Measurements from ENCODE around the gene TEAD1. TPM values are rescaled to one million over a fixed set of nuclear protein-coding genes. Genes with fewer than 3 reads are reported as not detected.

TEAD1 gene
- total RNA-seq, 4 donors from 2014 or later = 127 to 165 (median 140) TPM

GRCh38 chr11:12685229-12685628 is 11.0 kb downstream of the TEAD1 start:
- WGBS, 2 donors = 69 to 75% methylated on average over 3 of the region's 3 CpGs
- Histone ChIP-seq H3K27ac (peak overlapping the region in 2 of 4 donors; percentile 51 to 100), H3K4me1 (peaks cover 0 to 100% (median 56%) of the 10 kb centered on the region in 4 donors), H3K36me3 (no peaks in the 10 kb centered on the region), H3K9me3 (no peaks in the 10 kb centered on the region), H3K27me3 (no peaks in the 10 kb centered on the region), H3K4me3 (no peak overlapping the region)
- no peak for TF ChIP-seq POLR2A (IDR thresholded peaks at IDR 0.05)
- TF ChIP-seq EP300 (IDR thresholded peaks at IDR 0.05) = no peak
- TF ChIP-seq, protein P1, sequence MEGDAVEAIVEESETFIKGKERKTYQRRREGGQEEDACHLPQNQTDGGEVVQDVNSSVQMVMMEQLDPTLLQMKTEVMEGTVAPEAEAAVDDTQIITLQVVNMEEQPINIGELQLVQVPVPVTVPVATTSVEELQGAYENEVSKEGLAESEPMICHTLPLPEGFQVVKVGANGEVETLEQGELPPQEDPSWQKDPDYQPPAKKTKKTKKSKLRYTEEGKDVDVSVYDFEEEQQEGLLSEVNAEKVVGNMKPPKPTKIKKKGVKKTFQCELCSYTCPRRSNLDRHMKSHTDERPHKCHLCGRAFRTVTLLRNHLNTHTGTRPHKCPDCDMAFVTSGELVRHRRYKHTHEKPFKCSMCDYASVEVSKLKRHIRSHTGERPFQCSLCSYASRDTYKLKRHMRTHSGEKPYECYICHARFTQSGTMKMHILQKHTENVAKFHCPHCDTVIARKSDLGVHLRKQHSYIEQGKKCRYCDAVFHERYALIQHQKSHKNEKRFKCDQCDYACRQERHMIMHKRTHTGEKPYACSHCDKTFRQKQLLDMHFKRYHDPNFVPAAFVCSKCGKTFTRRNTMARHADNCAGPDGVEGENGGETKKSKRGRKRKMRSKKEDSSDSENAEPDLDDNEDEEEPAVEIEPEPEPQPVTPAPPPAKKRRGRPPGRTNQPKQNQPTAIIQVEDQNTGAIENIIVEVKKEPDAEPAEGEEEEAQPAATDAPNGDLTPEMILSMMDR (IDR thresholded peaks at IDR 0.05) = no peak
- DNase-seq (ENCODE audit: low spot score in 2 of 2) = no peak

- H3K36me3 ChIP-seq = no peaks in the 10 kb centered on the region
- no peak overlapping the region for H3K4me3 ChIP-seq
- 91 to 93% methylated on average over 2 of the region's 2 CpGs for WGBS, 2 donors
- TF ChIP-seq POLR2A (IDR thresholded peaks at IDR 0.05) (no peak), EP300 (IDR thresholded peaks at IDR 0.05) (no peak)
- TF ChIP-seq, protein P1 (IDR thresholded peaks at IDR 0.05) = no peak
- no peak for DNase-seq (ENCODE audit: low spot score in 2 of 2)
- H3K4me1 ChIP-seq = peaks cover 0 to 100% (median 62%) of the 10 kb centered on the region in 4 donors
- H3K9me3 ChIP-seq = no peaks in the 10 kb centered on the region
- no peaks in the 10 kb centered on the region for H3K27me3 ChIP-seq
- peak overlapping the region in 2 of 4 donors; percentile 62 to 100 for H3K27ac ChIP-seq
Measured at GRCh38 chr11:12686246-12687060, 12.2 kb downstream of the TEAD1 start.

- TF ChIP-seq POLR2A (IDR thresholded peaks at IDR 0.05) = no peak
- TF ChIP-seq, protein P1 (IDR thresholded peaks at IDR 0.05) = no peak
- TF ChIP-seq EP300 (IDR thresholded peaks at IDR 0.05) = no peak
- DNase-seq (ENCODE audit: low spot score in 2 of 2) = no peak
- no peak overlapping the region for H3K4me3 ChIP-seq
- H3K27ac ChIP-seq = peak overlapping the region in 2 of 4 donors; percentile 8 to 62
- H3K36me3 ChIP-seq = no peaks in the 10 kb centered on the region
- no peaks in the 10 kb centered on the region for H3K9me3 ChIP-seq
- H3K4me1 ChIP-seq = peaks cover 0 to 100% (median 64%) of the 10 kb centered on the region in 4 donors
- no peaks in the 10 kb centered on the region for H3K27me3 ChIP-seq
- WGBS, 2 donors = 50 to 67% methylated on average over 1 of the region's 1 CpG
Measured at GRCh38 chr11:12687216-12687623, 13.0 kb downstream of the TEAD1 start.

GRCh38 chr11:12687740-12688139 is 13.5 kb downstream of the TEAD1 start:
- H3K4me1 ChIP-seq = peaks cover 0 to 100% (median 67%) of the 10 kb centered on the region in 4 donors
- WGBS, 2 donors = 36 to 63% methylated on average over 3 of the region's 3 CpGs
- no peak for DNase-seq (ENCODE audit: low spot score in 2 of 2)
- no peak overlapping the region for H3K4me3 ChIP-seq
- peak overlapping the region in 2 of 4 donors; percentile 26 to 52 for H3K27ac ChIP-seq
- H3K36me3 ChIP-seq = no peaks in the 10 kb centered on the region
- TF ChIP-seq, protein P1 (IDR thresholded peaks at IDR 0.05) = no peak
- TF ChIP-seq EP300 (IDR thresholded peaks at IDR 0.05) (no peak), POLR2A (IDR thresholded peaks at IDR 0.05) (no peak)
- H3K27me3 ChIP-seq = no peaks in the 10 kb centered on the region
- no peaks in the 10 kb centered on the region for H3K9me3 ChIP-seq

DNA sequence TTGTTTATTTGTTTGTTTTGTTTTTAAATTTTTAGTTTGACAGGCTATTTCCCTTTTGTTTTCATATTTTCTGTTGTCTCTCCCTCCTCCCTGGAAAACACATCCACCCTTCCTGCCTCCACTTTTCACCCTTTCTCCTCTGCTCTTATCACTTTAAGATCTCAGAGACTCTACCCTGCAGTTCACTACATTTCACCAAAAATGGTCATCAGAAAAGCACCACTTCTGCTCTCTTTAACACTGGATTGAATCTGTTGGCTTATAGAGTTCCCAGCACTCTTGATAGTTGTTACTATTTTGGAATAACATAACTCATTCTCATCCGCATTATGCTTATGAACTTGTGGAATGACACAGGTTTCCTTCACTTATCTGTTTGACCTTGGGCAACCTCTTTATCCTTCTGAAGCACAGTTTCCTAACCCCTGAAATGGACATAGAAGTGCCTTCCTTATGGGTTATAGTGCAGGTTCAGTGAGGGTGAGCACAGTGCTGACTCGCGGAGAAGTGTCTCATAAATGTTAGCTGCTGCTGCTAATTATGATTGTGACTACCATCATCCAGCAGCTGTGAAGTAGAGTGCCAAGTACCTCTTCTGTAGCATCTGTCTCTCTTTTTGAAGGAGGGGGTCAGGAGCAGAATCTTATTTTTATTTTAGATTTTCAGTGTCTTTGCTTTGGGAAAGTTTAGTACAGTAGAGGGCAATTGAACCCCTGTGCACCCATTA is 15.0 kb downstream of the TEAD1 start:
- Histone ChIP-seq H3K27ac (peak overlapping the region in 2 of 4 donors; percentile 29 to 52), H3K27me3 (no peaks in the 10 kb centered on the region), H3K36me3 (no peaks in the 10 kb centered on the region), H3K9me3 (no peaks in the 10 kb centered on the region), H3K4me3 (no peak overlapping the region), H3K4me1 (peaks cover 0 to 100% (median 64%) of the 10 kb centered on the region in 4 donors)
- TF ChIP-seq, protein P1 (IDR thresholded peaks at IDR 0.05) = no peak
- TF ChIP-seq EP300 (IDR thresholded peaks at IDR 0.05) = no peak
- TF ChIP-seq POLR2A (IDR thresholded peaks at IDR 0.05) = no peak
- WGBS, 2 donors = 52 to 67% methylated on average over 3 of the region's 3 CpGs
- no peak for DNase-seq (ENCODE audit: low spot score in 2 of 2)

All from tibial nerve (tissue), 4 donors.